GM10847 (cell line): Measurements from ENCODE around the gene CHCHD1.

Source experiments
- POLR2A ChIP-seq: IDR thresholded peaks from 2 replicates; pipeline ENCODE4 v1.6.1; 2011; ENCODE audit not compliant: insufficient read length; ENCODE audit errors: extremely low read depth

CHCHD1 gene

GRCh38 chr10:73781879-73782748 lies at the start of gene CHCHD1:
Gene CHCHD1, plus strand, starts transcription at chr10:73782048. Its CDS starts 28 bp downstream, at chr10:73782076.
- peak; percentile 93 for TF ChIP-seq POLR2A

- no peak for TF ChIP-seq POLR2A
These were observed 49.4 kb upstream of the CHCHD1 start for GRCh38 chr10:73732426-73732825.

- no peak for TF ChIP-seq POLR2A
These were observed 48.8 kb upstream of the CHCHD1 start for GRCh38 chr10:73732931-73733623.

- TF ChIP-seq POLR2A: no peak
These were observed 47.7 kb upstream of the CHCHD1 start for GRCh38 chr10:73734028-73734720.

DNA sequence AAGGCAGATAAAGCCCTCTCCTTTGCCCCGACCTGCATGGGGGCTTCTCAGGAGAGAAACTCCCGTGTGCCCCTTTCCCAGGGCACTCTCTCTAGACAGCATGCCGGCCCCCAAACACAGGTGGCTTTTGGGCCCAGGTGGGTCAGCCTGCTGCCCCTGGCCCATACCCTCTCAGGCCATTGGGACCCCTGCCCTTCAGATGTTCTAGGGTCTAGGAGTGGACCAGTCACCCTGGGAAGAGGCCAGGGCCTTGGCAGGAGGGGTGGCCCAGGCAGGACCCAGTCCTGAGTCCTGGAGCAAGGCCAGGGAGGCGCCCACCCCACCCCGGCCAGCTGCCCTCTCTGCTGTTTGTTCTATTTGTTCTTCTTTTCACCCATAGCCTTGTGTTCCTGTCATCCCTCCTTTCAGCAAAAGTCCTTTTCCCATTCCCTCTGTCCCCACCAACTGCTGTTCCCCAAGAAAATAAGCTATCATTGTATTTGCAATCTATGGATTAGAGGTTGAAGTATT lies 47.0 kb upstream of the CHCHD1 start:
- TF ChIP-seq POLR2A: no peak

DNA sequence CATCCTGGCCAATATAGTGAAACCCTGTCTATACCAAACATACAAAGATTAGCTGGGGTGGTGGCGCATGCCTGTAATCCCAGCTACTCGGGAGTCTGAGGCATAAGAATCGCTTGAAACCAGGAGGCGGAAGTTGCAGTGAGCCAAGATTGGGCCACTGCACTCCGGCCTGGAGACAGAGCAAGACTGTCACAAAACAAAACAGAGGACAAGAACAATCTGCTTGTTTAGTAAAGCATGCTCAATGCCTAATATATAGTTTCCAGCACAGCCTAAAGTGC lies 39.5 kb upstream of the CHCHD1 start:
- no peak for TF ChIP-seq POLR2A

DNA sequence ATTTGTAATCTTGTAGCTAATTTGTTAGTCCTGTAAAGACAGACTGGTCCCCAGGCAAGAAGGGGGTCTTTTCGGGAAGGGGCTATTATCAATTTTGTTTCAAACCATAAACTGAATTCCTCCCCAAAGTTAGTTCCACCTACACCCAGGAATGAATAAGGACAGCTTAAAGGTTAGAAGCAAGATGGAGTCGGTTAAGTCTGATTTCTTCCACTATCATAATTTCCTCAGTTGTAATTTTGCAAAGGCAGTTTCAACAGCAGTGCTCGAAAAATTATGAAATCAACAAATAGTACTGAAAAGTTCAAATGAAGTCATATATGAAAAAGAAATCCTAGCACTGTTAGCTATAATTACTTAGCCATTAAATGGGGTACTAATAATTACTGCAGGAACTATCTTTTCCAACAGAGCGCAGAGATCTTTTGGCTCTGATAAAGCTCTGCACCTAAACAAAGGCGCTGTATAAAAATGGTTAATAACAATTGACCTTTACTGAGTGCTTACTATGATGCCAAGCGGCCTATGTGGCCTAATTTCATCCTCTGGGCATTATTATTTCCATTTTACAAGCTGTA lies 38.4 kb upstream of the CHCHD1 start:
- TF ChIP-seq POLR2A: no peak

DNA sequence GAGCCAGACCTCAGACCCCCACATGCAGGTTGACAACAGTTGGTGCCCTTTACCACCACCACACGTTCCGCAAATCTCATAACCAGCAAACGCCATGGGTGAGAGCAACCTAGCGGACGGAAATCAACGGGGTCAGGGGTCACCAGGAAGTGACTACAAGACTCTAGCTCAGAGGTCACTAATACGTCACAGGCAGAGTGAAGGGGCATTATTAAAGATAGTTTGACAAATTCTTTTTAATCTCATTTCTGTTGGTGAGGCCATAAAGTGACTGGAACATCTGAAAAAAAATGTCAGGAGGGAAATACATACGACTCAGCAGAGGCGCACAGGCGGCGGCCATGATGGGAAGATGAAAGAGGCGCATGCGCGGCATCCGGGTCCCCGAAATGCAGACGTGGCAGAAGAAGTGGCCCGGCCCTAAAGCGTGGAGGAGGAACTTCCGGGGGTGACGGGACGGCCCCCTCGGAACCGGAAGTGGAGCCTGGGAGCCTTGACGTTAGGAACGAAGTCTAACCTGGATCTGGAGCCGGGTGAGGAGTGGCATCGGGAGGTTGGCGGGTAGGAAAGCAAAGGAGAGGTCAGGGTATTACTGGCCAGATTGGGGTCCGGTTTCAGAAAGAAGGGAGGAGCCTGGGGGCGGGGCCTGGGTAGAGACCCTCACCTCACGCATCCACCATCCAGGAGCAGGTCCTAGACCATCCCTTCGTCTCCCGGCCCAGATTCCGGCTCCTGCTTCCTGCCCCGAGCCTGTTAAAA lies 37.8 kb upstream of the CHCHD1 start, which contains the start of gene SEC24C:
Gene SEC24C (plus strand): TSS at position 468 of the 759 bp plus-strand sequence. CDS start 2,461 bp downstream, outside the sequence.
- TF ChIP-seq POLR2A: peak; percentile 60

DNA sequence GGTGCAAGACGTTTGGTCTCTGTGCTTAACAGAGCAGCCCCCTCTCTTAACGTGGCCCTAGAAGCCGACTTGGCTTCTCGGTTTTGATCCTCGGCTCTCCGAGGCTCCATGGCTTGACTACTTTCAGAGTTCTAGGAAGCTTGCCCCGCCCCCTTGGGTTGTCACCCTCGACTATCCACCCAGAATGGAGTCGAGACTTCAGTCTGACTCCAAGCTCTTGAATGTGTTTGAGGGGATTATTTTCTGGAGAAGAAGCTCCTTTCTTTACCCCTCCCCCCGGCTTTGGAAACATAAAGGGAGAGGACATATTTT lies 37.2 kb upstream of the CHCHD1 start:
- TF ChIP-seq POLR2A: no peak

DNA sequence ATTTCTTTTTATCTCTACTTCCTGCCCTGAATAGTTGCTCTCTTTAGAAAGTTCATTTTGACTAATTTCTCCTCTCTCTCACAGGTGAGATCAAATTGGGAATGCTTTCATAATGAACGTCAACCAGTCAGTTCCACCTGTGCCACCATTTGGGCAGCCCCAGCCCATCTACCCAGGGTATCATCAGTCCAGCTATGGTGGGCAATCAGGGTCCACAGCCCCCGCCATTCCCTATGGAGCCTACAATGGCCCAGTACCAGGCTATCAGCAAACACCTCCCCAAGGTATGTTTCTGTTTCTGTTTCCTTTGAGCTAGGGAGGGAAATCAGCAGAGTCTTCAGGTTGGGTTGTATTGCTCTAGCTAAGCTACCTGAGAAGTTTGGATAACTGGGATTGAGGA lies 35.1 kb upstream of the CHCHD1 start:
- no peak for TF ChIP-seq POLR2A

DNA sequence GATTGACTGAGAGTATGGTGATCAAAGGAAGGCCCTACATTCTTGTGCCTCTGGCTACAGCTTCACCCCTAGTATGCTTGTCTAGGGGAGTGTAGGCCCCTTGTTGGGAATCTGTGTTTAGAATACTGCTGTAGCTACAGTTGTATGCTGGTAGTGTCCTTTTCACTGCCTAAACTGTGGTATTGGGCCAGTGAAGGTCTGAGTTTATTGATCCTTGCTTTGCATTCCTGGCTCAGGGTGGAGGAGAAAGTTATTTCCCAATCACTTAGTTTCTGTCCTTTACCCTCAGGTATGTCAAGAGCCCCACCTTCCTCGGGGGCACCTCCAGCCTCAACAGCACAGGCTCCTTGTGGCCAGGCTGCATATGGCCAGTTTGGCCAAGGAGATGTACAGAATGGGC lies 31.0 kb upstream of the CHCHD1 start:
- TF ChIP-seq POLR2A: no peak

- no peak for TF ChIP-seq POLR2A
These were observed 25.7 kb upstream of the CHCHD1 start for GRCh38 chr10:73756183-73756582.

GRCh38 chr10:73758704-73759511 lies 22.9 kb upstream of the CHCHD1 start:
- no peak for TF ChIP-seq POLR2A
